ENCODE results near the gene NOD1.
"Not testable (repeated sequence)": the region's sequence is repeated elsewhere in the genome, so short reads cannot be mapped to it uniquely, and the experiment has no call there.

NOD1 gene

GRCh38 chr7:30504301-30505173 lies 26.0 kb upstream of the NOD1 start, which contains the start of gene GGCT:
Gene GGCT, minus strand, starts transcription at chr7:30504829. Its CDS starts 120 bp downstream, at chr7:30504709.
- peak; percentile 92 to 95 for DNase-seq (ENCODE audit: low read depth in 2 of 2)

GRCh38 chr7:30503274-30504212 lies 25.0 kb upstream of the NOD1 start:
- no peak for DNase-seq (ENCODE audit: low read depth in 2 of 2)

DNA sequence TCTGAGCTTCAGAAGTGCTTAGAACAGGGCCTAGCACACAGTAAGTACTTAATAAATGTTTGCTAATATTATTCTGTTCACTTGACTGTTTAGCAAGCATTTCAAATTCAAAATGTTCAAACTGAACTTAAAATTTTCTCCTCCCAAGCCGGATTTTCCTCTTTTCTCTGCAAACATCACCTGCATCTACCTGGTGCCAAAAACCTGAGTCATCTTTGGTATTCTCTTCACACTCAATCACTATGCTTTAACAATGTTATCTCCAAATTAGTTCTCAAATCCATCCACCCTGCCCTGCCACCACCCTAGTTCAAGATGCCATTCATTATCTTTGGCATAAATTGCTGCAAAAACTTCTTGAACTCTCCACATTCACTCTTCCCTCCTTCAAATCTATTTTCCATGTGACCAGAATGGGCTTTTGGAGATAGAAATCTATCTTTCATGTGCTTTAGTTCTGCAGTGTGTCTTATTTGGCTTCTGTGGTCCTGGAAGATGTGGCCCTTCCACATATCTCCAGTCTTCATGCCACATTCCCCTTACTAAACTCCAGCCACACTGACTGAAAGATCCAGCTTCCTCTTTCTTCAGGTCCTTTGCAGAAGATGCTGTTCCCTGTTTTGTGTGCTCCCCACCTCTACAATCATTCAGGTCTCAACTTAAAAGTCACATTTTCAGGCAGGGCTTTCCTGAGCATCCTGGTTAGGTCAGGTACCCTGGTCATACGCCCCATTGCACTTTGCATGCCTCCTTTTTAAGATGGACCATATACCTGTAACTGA lies 24.1 kb upstream of the NOD1 start:
- DNase-seq (ENCODE audit: low read depth in 2 of 2) = no peak

DNA sequence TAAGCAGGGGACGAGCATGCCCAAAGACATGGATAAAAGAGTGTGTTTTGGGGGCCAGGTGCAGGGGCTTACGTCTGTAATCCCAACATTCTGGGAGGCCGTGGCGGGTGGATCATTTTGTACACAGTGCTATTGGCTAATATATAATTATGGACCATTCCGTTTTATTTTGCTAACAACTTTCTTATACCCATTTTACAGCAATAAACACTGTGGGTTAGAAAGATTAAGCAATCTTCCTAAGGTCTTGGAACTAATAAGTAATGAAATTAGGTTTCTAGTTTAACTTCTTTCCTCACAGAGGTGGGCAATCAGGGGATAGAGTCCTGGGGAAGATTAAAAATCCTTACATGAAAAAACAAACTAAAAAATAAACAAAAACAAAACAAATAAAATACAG lies 22.7 kb upstream of the NOD1 start:
- no peak for DNase-seq (ENCODE audit: low read depth in 2 of 2)

- DNase-seq (ENCODE audit: low read depth in 2 of 2) = no peak
Measured at GRCh38 chr7:30493228-30493627, 14.6 kb upstream of the NOD1 start.

- no peak for DNase-seq (ENCODE audit: low read depth in 2 of 2)
Measured at GRCh38 chr7:30491417-30491816, 12.8 kb upstream of the NOD1 start.

- DNase-seq (ENCODE audit: low read depth in 2 of 2) = no peak
Measured at GRCh38 chr7:30487371-30487770, 8.8 kb upstream of the NOD1 start.

- DNase-seq (ENCODE audit: low read depth in 2 of 2) = no peak
Measured at GRCh38 chr7:30485667-30486066, 7.1 kb upstream of the NOD1 start.

GRCh38 chr7:30481416-30481815 lies 2.8 kb upstream of the NOD1 start:
- not testable (repeated sequence) for DNase-seq (ENCODE audit: low read depth in 2 of 2)

GRCh38 chr7:30479202-30480120 lies 877 bp upstream of the NOD1 start:
- DNase-seq (ENCODE audit: low read depth in 2 of 2) = no peak

DNA sequence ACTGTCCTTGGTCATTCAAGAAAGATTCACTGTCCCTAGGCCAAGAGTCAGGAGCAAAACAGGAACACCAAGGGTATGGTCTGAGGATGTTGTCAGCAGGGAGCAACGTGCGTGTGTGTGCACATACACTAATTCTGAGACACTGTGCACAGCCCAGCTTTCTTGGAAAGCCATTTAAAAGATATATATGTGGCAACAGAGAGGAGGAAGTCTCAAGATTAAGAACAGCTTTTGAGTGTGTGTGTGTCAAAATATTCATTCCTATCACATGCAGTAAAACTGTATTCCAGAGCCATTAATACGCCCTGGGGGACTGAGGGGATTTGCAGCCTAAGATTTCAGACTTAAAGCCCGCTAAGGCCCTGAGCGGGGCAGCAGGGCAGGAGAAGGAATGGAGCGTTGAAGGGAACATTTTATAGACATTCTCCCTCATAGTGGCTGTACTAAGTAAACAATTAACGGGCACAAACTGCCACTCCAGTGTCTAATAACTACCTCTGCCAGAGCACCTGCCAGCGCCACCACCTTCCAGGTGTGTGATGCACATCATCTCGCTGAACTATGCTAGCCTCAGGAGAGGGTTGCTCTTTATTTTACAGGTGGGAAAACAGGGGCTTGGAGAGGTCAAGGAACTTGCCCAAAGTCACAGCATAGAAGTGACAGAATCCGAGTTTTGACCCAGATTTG lies 2.0 kb downstream of the NOD1 start:
- DNase-seq (ENCODE audit: low read depth in 2 of 2) = no peak

DNA sequence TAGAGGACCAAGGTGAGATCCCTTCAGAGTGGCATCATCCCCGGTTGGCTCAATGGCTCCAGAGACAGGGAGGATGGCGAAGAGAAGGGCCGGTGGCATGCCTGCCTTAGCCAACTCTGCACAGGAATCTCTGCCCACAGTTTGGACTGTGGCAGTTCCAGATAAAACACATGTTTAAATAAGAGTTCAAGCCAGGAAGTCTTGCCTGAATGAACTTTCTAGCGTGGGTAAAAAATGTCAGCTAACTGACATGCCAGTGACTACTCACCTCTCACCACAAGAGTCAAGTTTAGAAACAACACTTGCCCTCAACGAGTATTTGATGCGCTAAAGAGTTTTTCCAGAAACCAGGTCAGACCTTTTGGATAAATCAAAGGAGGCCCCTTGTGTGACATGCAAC lies 3.0 kb downstream of the NOD1 start:
- DNase-seq (ENCODE audit: low read depth in 2 of 2) = no peak

- DNase-seq (ENCODE audit: low read depth in 2 of 2) = no peak
Measured at GRCh38 chr7:30474893-30475292, 3.7 kb downstream of the NOD1 start.

DNA sequence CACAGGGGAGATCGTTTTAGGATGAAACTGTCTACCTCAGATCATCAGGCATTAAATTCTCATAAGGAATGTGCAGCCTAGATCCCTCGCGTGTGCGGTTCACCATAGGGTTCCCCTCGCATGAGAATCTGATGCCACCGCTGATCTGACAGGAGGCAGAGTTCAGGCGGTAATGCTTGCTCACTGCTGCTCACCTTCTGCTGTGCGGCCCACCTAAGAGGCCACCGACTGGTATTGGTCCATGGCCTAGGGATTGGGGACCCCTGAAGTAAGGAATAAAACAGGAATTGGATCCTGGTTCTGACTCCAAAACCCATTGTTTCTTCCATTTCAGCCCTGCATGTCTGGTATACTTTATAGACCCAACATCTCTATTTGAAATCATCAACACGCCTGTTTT lies 4.1 kb downstream of the NOD1 start:
- no peak for DNase-seq (ENCODE audit: low read depth in 2 of 2)

DNA sequence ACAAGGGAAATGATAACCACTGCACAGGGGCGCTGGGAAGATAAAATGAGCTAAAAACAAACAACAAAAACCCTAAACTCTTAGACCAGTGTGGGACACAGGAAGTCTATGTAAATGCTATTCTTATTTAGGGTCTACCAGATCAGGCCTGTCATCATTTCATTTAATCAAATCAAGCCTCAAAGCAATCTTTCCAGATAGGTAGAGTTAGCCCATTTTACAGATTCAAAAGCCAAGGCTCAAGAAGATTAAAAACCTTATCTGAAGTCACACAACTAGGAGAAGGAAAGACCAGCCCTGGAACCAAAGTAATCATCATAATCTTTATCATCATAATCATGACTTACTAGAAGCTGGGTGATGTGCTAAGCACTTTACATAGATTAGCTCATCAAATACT lies 4.7 kb downstream of the NOD1 start:
- DNase-seq (ENCODE audit: low read depth in 2 of 2) = no peak

- DNase-seq (ENCODE audit: low read depth in 2 of 2) = no peak
Measured at GRCh38 chr7:30472784-30473775, 5.5 kb downstream of the NOD1 start.

DNA sequence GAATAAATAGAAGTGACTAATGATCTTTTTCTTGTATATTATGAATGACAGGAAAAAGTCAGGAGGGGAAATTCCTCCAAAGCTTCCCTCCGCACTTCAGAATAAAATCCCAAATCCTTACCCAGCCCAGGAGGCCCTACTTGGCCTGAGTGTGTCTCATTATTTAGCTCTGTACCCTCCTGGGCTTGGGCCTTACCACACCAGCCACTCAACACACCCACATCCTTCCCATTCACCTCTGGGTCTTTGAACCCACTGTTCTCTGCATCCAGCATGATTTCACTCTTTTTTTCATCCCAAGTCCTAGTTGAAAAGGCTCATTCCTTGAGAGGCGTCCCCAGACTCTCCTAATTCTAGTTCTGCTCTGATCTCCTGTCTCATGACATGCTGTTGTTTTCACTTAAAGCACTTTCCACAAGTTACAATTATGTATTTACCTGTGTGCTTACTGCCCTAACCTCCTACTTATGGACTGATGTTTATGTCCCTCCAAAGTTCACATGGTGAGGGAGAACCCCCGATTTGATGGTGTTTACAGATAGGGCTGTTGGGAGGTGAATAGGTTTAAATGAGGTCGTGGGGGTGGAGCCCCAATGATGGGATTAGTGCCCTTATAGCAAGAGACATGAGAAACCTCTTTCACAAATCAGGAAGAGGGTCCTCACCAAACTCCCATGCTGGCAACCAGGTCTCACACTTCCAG lies 6.4 kb downstream of the NOD1 start:
- no peak for DNase-seq (ENCODE audit: low read depth in 2 of 2)

DNA sequence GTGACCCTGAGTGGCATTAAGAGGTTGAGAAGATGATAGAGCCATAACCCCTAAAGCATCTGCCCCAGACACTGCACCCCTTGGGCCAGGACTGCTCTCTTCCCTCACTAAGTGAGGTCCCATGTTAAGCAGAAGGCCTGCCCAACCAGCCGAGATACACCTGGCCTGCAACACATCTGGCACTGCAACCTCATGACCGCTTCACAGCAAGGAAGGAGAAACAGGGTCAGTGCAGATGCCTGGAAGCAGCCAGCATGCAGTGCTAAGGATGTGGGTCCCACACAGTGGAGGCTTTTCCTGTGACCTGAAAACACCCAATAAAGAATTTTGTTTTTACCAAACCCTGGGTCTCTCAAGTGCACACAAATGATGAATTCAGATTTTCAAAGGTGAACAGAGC lies 7.4 kb downstream of the NOD1 start:
- DNase-seq (ENCODE audit: low read depth in 2 of 2) = no peak

Measured in stimulated activated CD8-positive, alpha-beta memory T cell treated with anti-CD3 and anti-CD28 coated beads, Interleukin-7, amount 100 ng/mL, for 1 hour (primary cell).